Muscle of leg (tissue), 11 donors: ENCODE results near the gene R3HDM2. TPM values are rescaled to one million over a fixed set of nuclear protein-coding genes. Genes with fewer than 3 reads are reported as not detected.

ENCODE experiments used
- DNase-seq: peaks from one replicate; pipeline ENCODE4 v3.0.0; 2013
- H3K27ac ChIP-seq: one replicate; pipeline ENCODE4 v1.5.1; 2013; ENCODE audit warnings: mild to moderate bottlenecking, low read length, control low read depth
- H3K27me3 ChIP-seq: one replicate; pipeline ENCODE4 v1.6.1; 2013; ENCODE audit warnings: low read length; ENCODE audit not compliant: control insufficient read depth, insufficient read depth
- H3K36me3 ChIP-seq: one replicate; pipeline ENCODE4 v1.6.1; 2013; ENCODE audit warnings: low read length; ENCODE audit not compliant: control insufficient read depth, insufficient read depth
- H3K4me1 ChIP-seq: one replicate; pipeline ENCODE4 v1.6.1; 2013; ENCODE audit warnings: low read length; ENCODE audit not compliant: control insufficient read depth, insufficient read depth
- H3K4me3 ChIP-seq: one replicate; pipeline ENCODE4 v1.5.1; 2013; ENCODE audit warnings: low read length, control low read depth
- H3K9me3 ChIP-seq: replicated peaks from 2 replicates; pipeline ENCODE4 v1.6.1; 2013; ENCODE audit warnings: low read depth, low read length; ENCODE audit not compliant: control insufficient read depth
- WGBS: methylation state at CpG from one replicate; pipeline ENCODE4 v1.1.5; 2013; ENCODE audit warnings: missing lambda C conversion rate; ENCODE audit not compliant: insufficient coverage; 5-methylcytosine and 5-hydroxymethylcytosine counted together
- polyA plus RNA-seq, 8 donors: library from polyadenylated mRNA; unstranded; fragments of 120-200 nt; gene quantifications; one replicate each; pipeline versions ENCODE4 v1.2.1 to v1.2.3, GENCODE V29; 2013; ENCODE audit warnings: inconsistent platforms in 1 of 8, low replicate concordance in 1 of 8; ENCODE audit not compliant: insufficient read length in 8 of 8, insufficient read depth in 1 of 8
- total RNA-seq: library from RNA; stranded (reverse); fragments of 120-200 nt; gene quantifications from one replicate; pipeline ENCODE4 v1.2.4, GENCODE V29; 2013

Gene R3HDM2
- total and polyA plus RNA-seq, 9 donors = 20.2 to 52.6 (median 39.6) TPM

GRCh38 chr12:57243521-57244311 is 187.1 kb downstream of the R3HDM2 start:
- Histone ChIP-seq H3K4me3 (peak overlapping the region; percentile 29), H3K27me3 (peaks cover 60% of the 10 kb centered on the region), H3K9me3 (no peaks in the 10 kb centered on the region), H3K4me1 (peaks cover 70% of the 10 kb centered on the region), H3K36me3 (peaks cover 32% of the 10 kb centered on the region), H3K27ac (no peak overlapping the region)
- 2% methylated on average over 26 of the region's 41 CpGs for WGBS
- DNase-seq = peak; percentile 83

GRCh38 chr12:57242691-57243454 is 188.0 kb downstream of the R3HDM2 start:
- under 1% methylated on average over 27 of the region's 45 CpGs for WGBS
- peak; percentile 76 for DNase-seq
- Histone ChIP-seq H3K4me3 (peak overlapping the region; percentile 21), H3K9me3 (no peaks in the 10 kb centered on the region), H3K27ac (no peak overlapping the region), H3K27me3 (peaks cover 69% of the 10 kb centered on the region), H3K36me3 (peaks cover 26% of the 10 kb centered on the region), H3K4me1 (peaks cover 73% of the 10 kb centered on the region)

- under 1% methylated on average over 12 of the region's 18 CpGs for WGBS
- Histone ChIP-seq H3K36me3 (peaks cover 22% of the 10 kb centered on the region), H3K4me1 (peaks cover 76% of the 10 kb centered on the region), H3K27ac (no peak overlapping the region), H3K4me3 (no peak overlapping the region), H3K9me3 (no peaks in the 10 kb centered on the region), H3K27me3 (peaks cover 74% of the 10 kb centered on the region)
- DNase-seq = peak; percentile 69
Observed at GRCh38 chr12:57242329-57242690, 188.5 kb downstream of the R3HDM2 start.

- Histone ChIP-seq H3K4me1 (peaks cover 83% of the 10 kb centered on the region), H3K27ac (no peak overlapping the region), H3K36me3 (peaks cover 20% of the 10 kb centered on the region), H3K9me3 (no peaks in the 10 kb centered on the region), H3K27me3 (peaks cover 81% of the 10 kb centered on the region), H3K4me3 (no peak overlapping the region)
- no peak for DNase-seq
- 14% methylated on average over 13 of the region's 48 CpGs for WGBS
Observed at GRCh38 chr12:57241402-57242310, 189.2 kb downstream of the R3HDM2 start.

- Histone ChIP-seq H3K36me3 (peaks cover 18% of the 10 kb centered on the region), H3K27ac (no peak overlapping the region), H3K9me3 (no peaks in the 10 kb centered on the region), H3K27me3 (peaks cover 88% of the 10 kb centered on the region), H3K4me1 (peaks cover 89% of the 10 kb centered on the region), H3K4me3 (peak overlapping the region; percentile 52)
- no peak for DNase-seq
- 10% methylated on average over 13 of the region's 19 CpGs for WGBS
Observed at GRCh38 chr12:57240926-57241401, 189.9 kb downstream of the R3HDM2 start.

GRCh38 chr12:57240066-57240921 is 190.5 kb downstream of the R3HDM2 start:
- Histone ChIP-seq H3K4me3 (peak overlapping the region; percentile 52), H3K9me3 (no peaks in the 10 kb centered on the region), H3K36me3 (peaks cover 16% of the 10 kb centered on the region), H3K27me3 (peaks cover 95% of the 10 kb centered on the region), H3K4me1 (peaks cover 93% of the 10 kb centered on the region), H3K27ac (no peak overlapping the region)
- DNase-seq = peak; percentile 75
- WGBS = under 1% methylated on average over 52 of the region's 72 CpGs

- Histone ChIP-seq H3K27me3 (peaks cover 99% of the 10 kb centered on the region), H3K36me3 (peaks cover 18% of the 10 kb centered on the region), H3K9me3 (no peaks in the 10 kb centered on the region), H3K4me1 (peaks cover 94% of the 10 kb centered on the region), H3K4me3 (peak overlapping the region; percentile 52), H3K27ac (no peak overlapping the region)
- WGBS = 4% methylated on average over 10 of the region's 14 CpGs
- no peak for DNase-seq
Observed at GRCh38 chr12:57239587-57240065, 191.2 kb downstream of the R3HDM2 start.

GRCh38 chr12:57238854-57239554 is 191.8 kb downstream of the R3HDM2 start:
- no peak overlapping the region for H3K27ac ChIP-seq
- H3K27me3 ChIP-seq = peaks cover 93% of the 10 kb centered on the region
- H3K9me3 ChIP-seq = no peaks in the 10 kb centered on the region
- peaks cover 88% of the 10 kb centered on the region for H3K4me1 ChIP-seq
- H3K4me3 ChIP-seq = peak overlapping the region; percentile 18
- peak; percentile 91 for DNase-seq
- peaks cover 19% of the 10 kb centered on the region for H3K36me3 ChIP-seq
- WGBS = 3% methylated on average over 39 of the region's 47 CpGs
